SK-N-SH treated with all-trans-retinoic acid at 6 μM for 48 hours (cell line): ENCODE results near the gene PANX2.
A peak's percentile ranks its signal among the peaks of the same experiment; 100 is the strongest.

Experiments
- ATAC-seq: fragments of 200-7000 bp; cut with Tn5 transposase; 3 replicates; pipeline ENCODE4 v1.9.1; 2020; ENCODE audit warnings: mild to moderate bottlenecking, moderate library complexity
- ARNTL ChIP-seq: fragments of 450-650 bp; formaldehyde crosslinking; IDR thresholded peaks from 2 replicates; pipeline ENCODE4 v1.5.0; 2020; ENCODE audit warnings: low read depth, mild to moderate bottlenecking, moderate library complexity, borderline replicate concordance
- BACH2 ChIP-seq: fragments of 250-450 bp; sonication (Bioruptor Pico); IDR thresholded peaks from 2 replicates; pipeline ENCODE4 v1.9.0; 2021; ENCODE audit warnings: mild to moderate bottlenecking, borderline replicate concordance
- CREB5 ChIP-seq: fragments of 250-450 bp; sonication (Bioruptor Pico); IDR thresholded peaks from 2 replicates; pipeline ENCODE4 v1.5.1; 2020; ENCODE audit warnings: low read depth, mild to moderate bottlenecking, moderate library complexity
- CSRNP3 ChIP-seq: fragments of 250-450 bp; sonication (Bioruptor Pico); IDR thresholded peaks from 2 replicates; pipeline ENCODE4 v1.5.1; 2021; ENCODE audit warnings: mild to moderate bottlenecking, moderate library complexity
- ESRRG ChIP-seq: fragments of 250-450 bp; sonication (Bioruptor Pico); IDR thresholded peaks from 2 replicates; pipeline ENCODE4 v1.6.1; 2021; ENCODE audit warnings: mild to moderate bottlenecking
- GLIS3 ChIP-seq: fragments of 250-450 bp; sonication (Bioruptor Pico); IDR thresholded peaks from 2 replicates; pipeline ENCODE4 v1.5.0; 2020; ENCODE audit warnings: mild to moderate bottlenecking, moderate library complexity
- ISL1 ChIP-seq: fragments of 250-450 bp; sonication (Bioruptor Pico); IDR thresholded peaks from 2 replicates; pipeline ENCODE4 v2.1.2; 2022; ENCODE audit warnings: mild to moderate bottlenecking, moderate library complexity
- PATZ1 ChIP-seq: fragments of 250-450 bp; sonication (Bioruptor Pico); IDR thresholded peaks from 2 replicates; pipeline ENCODE4 v1.8.0; 2020; ENCODE audit warnings: mild to moderate bottlenecking, moderate library complexity, borderline replicate concordance
- POU6F1 ChIP-seq: fragments of 250-450 bp; sonication (Bioruptor Pico); IDR thresholded peaks from 2 replicates; pipeline ENCODE4 v1.8.0; 2021; ENCODE audit warnings: low read depth, mild to moderate bottlenecking, moderate library complexity, borderline replicate concordance
- PPARA ChIP-seq: fragments of 250-450 bp; sonication (Bioruptor Pico); IDR thresholded peaks from 2 replicates; pipeline ENCODE4 v1.5.0; 2020; ENCODE audit warnings: mild to moderate bottlenecking, borderline replicate concordance
- RARB ChIP-seq: fragments of 250-450 bp; sonication (Bioruptor Pico); IDR thresholded peaks from 2 replicates; pipeline ENCODE4 v1.8.0; 2021; ENCODE audit warnings: mild to moderate bottlenecking, moderate library complexity
- SNAI2 ChIP-seq: fragments of 250-450 bp; sonication (Bioruptor Pico); IDR thresholded peaks from 2 replicates; pipeline ENCODE4 v1.5.0; 2020; ENCODE audit warnings: mild to moderate bottlenecking, moderate library complexity
- TCF4 ChIP-seq: fragments of 250-450 bp; sonication (Bioruptor Pico); IDR thresholded peaks from 2 replicates; pipeline ENCODE4 v1.8.0; 2021; ENCODE audit warnings: mild to moderate bottlenecking, moderate library complexity, borderline replicate concordance
- TSHZ2 ChIP-seq: fragments of 250-450 bp; sonication (Bioruptor Pico); IDR thresholded peaks from 2 replicates; pipeline ENCODE4 v1.5.0; 2020; ENCODE audit warnings: mild to moderate bottlenecking, moderate library complexity
- ZC3H10 ChIP-seq: fragments of 250-450 bp; sonication (Bioruptor Pico); IDR thresholded peaks from 2 replicates; pipeline ENCODE4 v1.5.1; 2021; ENCODE audit warnings: mild to moderate bottlenecking, moderate library complexity
- ZFP3 ChIP-seq: fragments of 250-450 bp; sonication (Bioruptor Pico); IDR thresholded peaks from 2 replicates; pipeline ENCODE4 v1.5.0; 2020; ENCODE audit warnings: mild to moderate bottlenecking, moderate library complexity
- ZFP30 ChIP-seq: fragments of 450-650 bp; formaldehyde crosslinking; IDR thresholded peaks from 2 replicates; pipeline ENCODE4 v1.5.0; 2022; ENCODE audit warnings: mild to moderate bottlenecking, moderate library complexity
- ZNF565 ChIP-seq: fragments of 450-650 bp; formaldehyde crosslinking; conservative IDR thresholded peaks from 2 replicates; pipeline ENCODE4 v1.5.0; 2020; ENCODE audit warnings: low read depth, mild to moderate bottlenecking, moderate library complexity
- ZNF70 ChIP-seq: fragments of 450-650 bp; formaldehyde crosslinking; IDR thresholded peaks from 2 replicates; pipeline ENCODE4 v1.5.0; 2020; ENCODE audit warnings: mild to moderate bottlenecking, moderate library complexity
- ZNF8 ChIP-seq: fragments of 450-650 bp; formaldehyde crosslinking; IDR thresholded peaks from 2 replicates; pipeline ENCODE4 v1.5.0; 2020; ENCODE audit warnings: mild to moderate bottlenecking, moderate library complexity

PANX2 gene

GRCh38 chr22:50198624-50199017 lies 28.1 kb downstream of the PANX2 start:
- ATAC-seq, result no peak
- TF ChIP-seq RARB (no peak), ZFP3 (CRISPR knock-in tag) (no peak), PATZ1 (CRISPR knock-in tag) (no peak), TCF4 (CRISPR knock-in tag) (no peak), ARNTL (CRISPR knock-in tag) (no peak), PPARA (CRISPR knock-in tag) (no peak), SNAI2 (CRISPR knock-in tag) (no peak), ZC3H10 (CRISPR knock-in tag) (no peak), ZNF70 (CRISPR knock-in tag) (no peak), ZNF8 (CRISPR knock-in tag) (no peak), ZFP30 (CRISPR knock-in tag) (no peak)

GRCh38 chr22:50199251-50199721 lies 28.8 kb downstream of the PANX2 start:
- no peak for TF ChIP-seq RARB
- no peak for TF ChIP-seq ZNF565 (CRISPR knock-in tag)
- no peak for TF ChIP-seq TCF4 (CRISPR knock-in tag)
- TF ChIP-seq SNAI2 (CRISPR knock-in tag), result no peak
- TF ChIP-seq TSHZ2 (CRISPR knock-in tag), result no peak
- no peak for TF ChIP-seq ISL1 (CRISPR knock-in tag)
- TF ChIP-seq CREB5 (CRISPR knock-in tag), result no peak
- TF ChIP-seq POU6F1, result no peak
- no peak for TF ChIP-seq CSRNP3 (CRISPR knock-in tag)
- no peak for ATAC-seq

GRCh38 chr22:50199829-50200460 lies 29.4 kb downstream of the PANX2 start:
- peak; percentile 53 for ATAC-seq
- TF ChIP-seq SNAI2 (CRISPR knock-in tag) (no peak), ZC3H10 (CRISPR knock-in tag) (no peak), ISL1 (CRISPR knock-in tag) (no peak), RARB (no peak), GLIS3 (CRISPR knock-in tag) (no peak), ZNF565 (CRISPR knock-in tag) (no peak), TSHZ2 (CRISPR knock-in tag) (no peak), ZFP3 (CRISPR knock-in tag) (no peak), TCF4 (CRISPR knock-in tag) (no peak), BACH2 (CRISPR knock-in tag) (no peak), PATZ1 (CRISPR knock-in tag) (no peak), ESRRG (no peak), POU6F1 (no peak), ZFP30 (CRISPR knock-in tag) (no peak)
